Measurements from ENCODE around the gene SHLD1. TPM values are rescaled to one million over a fixed set of nuclear protein-coding genes. Genes with fewer than 3 reads are reported as not detected.
"Not testable (repeated sequence)": the region's sequence is repeated elsewhere in the genome, so short reads cannot be mapped to it uniquely, and the experiment has no call there.

The SHLD1 gene, protein sequence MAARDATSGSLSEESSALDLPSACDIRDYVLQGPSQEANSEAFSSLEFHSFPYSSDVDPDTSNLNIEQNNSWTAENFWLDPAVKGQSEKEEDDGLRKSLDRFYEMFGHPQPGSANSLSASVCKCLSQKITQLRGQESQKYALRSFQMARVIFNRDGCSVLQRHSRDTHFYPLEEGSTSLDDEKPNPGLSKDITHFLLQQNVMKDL
- 1.9 TPM for total RNA-seq

DNA sequence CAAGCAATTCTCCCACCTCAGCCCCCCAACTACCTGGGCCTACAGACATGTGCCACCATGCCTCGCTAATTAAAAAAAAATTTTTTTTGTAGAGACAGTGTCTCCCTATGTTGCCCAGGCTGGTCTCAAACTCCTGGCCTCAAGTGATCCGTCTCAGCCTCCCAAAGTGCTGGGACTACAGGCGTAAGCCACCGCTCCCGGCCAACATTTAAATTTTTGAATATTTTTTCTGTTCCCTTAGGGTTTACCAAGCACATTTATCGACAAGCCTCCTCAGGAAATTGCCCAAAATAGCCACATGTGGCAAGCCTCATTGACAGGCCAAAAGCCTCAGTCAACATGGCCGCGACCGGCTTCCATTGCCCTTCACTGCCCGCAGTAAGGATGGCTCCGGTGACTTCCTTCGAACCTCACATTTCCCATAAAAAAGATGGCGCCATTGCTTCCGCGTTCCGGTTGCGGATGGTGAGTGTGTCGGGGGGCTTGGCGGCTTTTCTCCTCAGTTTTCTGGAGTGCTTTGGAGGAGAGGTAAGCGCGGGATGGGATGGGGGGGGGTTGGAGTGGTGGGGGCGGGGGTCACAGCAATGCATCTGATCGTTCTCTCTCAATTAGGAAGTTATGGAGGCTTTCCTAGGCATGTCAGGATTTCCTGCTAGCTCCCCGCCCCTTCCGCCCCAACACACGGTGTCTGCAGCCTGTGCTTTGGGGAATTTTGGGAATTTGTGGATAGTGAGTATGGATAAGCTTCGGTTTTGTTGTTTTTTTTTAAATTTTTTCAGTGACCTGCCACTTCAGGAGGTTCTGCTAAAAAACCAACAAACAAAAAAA is at the start of gene SHLD1:
TSS of gene SHLD1 (plus strand) at position 450 of the 828 bp plus-strand sequence. CDS start 22,465 bp downstream, outside the sequence.
- peak; percentile 97 for ATAC-seq
- peak; percentile 85 for DNase-seq (ENCODE audit: low spot score)

DNA sequence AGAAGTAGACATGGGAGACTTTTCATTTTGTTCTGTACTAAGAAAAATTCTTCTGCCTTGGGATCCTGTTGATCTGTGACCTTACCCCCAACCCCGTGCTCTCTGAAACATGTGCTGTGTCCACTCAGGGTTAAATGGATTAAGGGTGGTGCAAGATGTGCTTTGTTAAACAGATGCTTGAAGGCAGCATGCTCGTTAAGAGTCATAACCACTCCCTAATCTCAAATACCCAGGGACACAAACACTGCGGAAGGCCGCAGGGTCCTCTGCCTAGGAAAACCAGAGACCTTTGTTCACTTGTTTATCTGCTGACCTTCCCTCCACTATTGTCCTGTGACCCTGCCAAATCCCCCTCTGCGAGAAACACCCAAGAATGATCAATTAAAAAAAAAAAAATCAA is 47.9 kb upstream of the SHLD1 start:
- DNase-seq (ENCODE audit: low spot score); ATAC-seq: not testable (repeated sequence)

DNA sequence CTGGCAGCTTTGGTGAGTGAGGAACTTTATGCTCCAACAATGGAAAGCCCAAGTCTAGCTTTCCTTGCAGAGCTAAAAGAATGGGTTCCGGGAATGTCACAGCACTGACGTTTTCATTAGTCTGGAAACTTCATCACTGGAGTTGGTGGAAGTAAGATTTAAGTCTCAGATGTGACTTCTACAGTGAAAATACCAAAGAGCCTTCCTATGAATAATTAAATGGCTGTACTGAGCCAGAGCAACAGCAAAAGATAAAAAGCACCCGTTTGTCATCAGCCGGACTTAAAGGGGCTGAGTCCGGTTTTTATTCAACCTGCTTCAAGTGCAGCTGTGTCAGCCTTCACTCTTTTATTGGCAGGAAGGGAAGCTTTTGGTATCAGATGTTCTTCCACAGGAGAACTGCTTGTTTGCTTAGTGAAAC is 46.5 kb upstream of the SHLD1 start:
- ATAC-seq (no peak), DNase-seq (ENCODE audit: low spot score) (no peak)

DNA sequence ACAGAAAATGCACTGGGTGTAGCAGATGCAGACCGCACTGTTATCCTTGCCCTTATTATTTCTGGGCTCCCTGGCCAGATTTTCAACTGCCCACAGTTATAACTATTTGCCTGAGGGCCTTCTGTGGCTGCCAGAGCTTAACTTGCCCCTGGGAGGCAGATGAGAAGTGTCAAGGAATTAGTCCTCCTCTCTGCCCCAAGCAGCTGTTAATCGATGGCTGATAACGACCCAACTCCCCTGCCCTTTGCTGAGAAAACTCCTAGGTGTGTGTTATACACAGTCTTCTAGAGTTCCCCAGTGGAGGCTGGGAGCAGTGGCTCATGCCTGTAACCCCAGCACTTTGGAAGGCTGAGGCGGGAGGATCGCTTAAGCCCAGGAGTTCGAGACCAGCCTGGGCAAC is 44.4 kb upstream of the SHLD1 start:
- ATAC-seq (no peak), DNase-seq (ENCODE audit: low spot score) (no peak)

DNA sequence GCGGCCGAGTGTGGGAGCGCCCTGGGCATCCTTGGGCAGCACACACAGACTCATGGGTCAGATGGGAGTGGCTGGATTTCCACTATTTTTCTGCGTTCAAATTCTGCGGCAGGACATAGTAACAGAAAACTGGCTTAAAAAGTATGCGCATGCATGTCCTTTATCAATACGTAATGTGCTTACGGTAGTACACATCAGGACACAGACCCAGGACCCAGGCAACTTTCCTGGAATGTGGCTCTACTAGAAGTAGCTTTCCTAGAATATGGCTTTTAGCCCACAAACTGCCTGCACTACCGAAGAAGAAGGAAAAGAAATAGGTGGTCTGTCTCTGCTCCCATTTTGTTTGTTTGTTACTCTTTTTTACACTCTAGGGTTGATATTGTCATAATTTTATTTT is 43.4 kb upstream of the SHLD1 start:
- DNase-seq (ENCODE audit: low spot score) (no peak), ATAC-seq (no peak)

DNA sequence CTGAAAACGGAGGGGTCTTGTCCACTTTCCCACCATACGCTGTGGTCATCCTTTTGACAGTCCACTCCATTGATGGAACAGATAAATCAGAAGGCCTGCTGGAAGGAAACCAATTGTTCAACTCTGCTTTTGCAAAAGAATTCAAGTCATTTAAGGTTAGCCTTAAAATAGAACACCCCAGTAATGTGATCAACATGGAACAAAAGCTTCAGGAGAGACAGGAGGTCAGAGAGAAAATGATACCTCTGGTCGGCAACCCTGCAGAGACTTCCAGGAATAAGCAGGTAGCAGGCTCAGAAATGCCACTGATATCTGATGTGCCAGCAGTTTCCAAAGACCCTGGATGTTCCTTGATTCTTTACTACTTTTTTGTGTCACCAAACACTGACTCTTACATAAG is 39.6 kb upstream of the SHLD1 start:
- ATAC-seq (no peak), DNase-seq (ENCODE audit: low spot score) (no peak)

DNA sequence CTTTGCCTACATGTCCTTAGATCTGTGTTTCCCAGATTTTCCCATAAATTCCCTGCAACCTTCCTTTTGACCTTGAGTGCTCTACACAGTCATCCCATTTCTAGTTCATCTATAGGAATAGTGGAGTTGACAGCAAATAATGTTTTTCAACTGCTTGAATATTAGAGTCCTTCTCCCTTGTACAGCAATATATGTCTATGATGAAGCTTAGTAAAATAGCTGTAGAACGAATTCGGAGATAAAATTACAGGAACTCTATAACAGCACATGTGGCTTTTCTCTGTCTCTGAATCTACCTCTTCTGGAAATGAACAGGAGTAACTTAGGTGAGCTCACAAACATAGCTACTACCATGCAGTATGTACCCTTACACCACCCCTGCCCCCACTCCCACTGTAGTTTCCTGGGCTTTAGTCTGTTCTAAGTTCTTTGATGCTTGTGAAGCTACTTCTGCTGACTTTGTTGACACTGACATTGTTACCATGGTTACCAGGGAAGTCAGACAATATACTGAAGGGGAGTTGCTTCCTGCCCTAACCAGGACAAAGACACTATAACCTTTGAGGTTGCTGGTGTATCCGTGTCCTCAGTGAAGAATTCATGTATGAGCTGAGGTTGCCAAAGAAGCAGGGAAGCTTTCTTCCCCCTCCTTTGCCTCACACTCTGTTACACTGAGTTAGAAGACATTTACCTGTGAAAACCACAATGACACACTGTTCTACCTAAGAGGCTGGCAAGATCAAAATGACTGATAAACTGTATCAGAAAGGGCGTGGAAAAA is 35.8 kb upstream of the SHLD1 start:
- no peak for DNase-seq (ENCODE audit: low spot score)
- ATAC-seq, result peak; percentile 21

DNA sequence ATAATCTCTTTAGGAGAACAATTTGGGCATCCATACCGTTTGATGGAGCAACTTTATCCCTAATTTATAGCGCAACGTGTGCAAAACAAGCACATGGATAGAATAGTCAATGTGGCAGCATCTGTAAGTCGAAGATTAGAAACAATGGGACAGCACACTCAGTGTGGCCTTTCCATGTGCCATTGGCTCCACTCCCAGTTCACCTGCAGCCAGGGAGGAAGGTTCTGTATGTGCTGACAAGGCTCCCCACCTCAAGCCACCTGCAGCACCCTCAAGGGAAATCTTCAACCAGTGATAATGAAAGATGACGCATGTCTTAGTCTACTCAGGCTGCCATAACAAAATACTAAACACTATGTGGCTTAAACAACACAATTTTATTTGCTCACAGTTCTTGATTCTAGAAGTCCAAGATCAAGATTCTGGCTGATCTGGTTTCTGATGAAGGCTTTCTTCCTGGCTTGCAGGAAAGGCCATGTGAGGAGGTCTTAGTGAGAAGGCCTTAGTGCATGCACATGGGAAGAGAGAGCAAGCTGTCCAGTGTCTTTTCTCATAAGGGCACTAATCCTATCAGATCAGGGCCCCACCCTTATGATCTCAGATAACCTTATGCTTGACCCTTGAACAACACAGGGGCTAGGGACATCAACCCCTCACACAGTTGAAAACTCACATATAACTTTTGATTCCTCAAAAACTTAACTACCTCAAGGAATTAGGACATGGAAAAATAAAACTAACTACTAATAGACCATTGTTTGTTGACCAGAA is 34.9 kb upstream of the SHLD1 start:
- DNase-seq (ENCODE audit: low spot score), result no peak
- ATAC-seq, result no peak

DNA sequence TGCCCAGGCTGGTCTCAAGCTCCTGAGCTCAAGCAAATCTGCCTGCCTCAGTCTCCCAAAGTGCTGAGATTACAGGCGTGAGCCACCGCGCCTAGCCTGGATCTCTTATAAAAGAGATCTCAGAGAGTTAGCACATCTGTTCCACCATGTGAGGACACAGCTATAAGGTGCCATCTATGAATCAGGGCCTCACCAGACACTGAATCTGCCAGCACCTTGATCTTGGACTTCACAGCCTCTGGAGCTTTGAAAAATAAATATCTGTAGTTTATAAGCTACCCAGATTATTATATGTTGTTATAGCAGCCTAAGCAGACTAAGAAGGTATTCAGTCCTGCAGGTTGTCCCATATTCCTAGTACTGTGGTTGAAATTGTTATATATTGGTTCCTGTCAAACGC is 33.2 kb upstream of the SHLD1 start:
- DNase-seq (ENCODE audit: low spot score), result no peak
- ATAC-seq, result no peak

DNA sequence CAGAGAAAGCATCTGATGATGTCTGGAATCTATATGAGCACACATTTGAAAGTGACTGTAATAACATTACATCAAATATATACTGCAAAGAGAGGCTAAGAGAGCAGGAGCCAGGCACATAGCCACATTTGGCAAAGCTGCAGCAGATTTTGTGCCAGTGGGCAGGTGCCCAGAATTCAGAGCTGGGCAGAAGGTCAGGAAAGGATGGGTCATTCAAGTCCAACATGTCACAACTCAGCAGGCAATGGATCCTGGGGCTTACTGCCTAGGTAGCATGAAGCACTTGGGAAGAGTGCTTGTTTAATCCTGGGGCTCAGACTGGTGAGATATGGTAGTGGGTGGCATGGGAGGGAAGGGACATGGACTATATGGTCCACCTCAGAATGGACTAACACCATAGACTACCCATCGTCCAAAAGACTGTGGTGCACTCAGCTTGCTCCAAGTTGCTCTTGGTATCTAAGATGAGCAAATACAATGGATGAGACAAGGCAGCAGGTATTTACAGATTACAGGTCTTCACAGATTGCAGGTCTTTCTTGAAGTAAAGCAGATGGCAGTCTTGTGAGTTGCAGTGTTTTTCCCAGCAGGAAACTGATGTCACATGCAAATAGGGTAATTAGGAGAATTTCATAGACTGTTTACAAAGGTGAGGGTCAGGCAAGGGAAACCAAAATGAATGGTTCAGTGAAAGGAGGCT is 31.2 kb upstream of the SHLD1 start:
- peak; percentile 92 for DNase-seq (ENCODE audit: low spot score)
- peak; percentile 97 for ATAC-seq

DNA sequence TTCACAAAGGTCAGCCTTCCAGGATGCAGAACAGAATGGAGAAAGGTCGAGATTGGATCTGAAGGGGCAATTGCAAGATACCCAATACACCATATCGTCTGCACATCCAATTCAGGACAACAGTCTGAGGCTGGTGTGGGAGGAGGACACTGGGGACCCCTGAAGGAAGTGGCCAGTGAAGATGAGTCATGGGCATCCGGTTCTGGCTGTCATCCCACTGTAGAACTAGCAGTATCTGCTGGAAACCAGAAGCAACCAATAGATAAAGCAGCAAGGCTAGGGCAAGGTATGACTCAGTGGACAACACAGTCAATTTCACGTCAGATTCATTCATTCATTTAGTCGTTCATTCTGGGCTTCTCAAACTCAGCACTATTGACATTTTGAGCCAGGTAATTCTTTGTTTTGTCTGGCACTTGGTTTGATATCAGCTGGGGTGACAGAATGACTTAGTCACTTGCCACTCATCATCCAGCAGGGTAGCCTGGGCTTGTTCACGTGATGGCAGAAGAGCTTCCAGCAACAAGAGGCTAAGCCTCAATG is 30.3 kb upstream of the SHLD1 start:
- ATAC-seq (no peak), DNase-seq (ENCODE audit: low spot score) (no peak)

DNA sequence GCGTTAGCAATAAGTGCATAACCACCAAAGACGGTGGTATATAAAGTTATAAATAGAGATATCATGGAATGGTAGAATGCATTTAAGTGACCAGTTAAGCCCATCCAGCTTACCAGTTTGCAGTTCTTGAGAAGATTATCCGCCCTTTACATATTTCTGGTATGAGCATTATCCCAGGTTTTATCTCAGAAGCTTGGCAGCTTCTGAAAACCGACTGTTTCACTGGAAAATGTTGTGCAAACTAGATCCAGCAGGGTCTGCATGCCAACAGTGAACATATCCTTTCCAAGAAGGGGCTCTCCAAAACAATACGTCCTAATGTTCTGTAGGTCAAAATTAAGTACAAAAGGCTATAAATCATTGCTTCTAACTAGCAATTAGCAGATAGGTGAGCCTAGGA is 29.5 kb upstream of the SHLD1 start:
- ATAC-seq, result no peak

DNA sequence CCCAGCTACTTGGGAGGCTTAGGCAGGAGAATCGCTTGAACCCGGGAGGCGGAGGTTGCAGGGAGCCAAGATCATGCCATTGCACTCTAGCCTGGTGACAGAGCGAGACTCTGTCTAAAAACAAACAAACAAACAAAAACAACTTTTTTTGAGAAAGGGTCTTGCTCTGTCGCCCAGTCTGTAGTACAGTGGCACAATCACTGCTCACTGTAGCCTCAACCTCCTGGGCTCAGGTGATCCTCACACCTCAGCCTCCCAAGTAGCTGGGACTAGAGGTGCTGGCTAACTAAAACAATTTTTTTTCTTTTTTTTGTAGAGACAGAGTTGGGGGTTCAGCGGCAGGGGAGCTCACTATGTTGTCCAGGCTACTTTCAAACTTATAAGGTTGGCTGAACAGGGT is 28.8 kb upstream of the SHLD1 start:
- not testable (repeated sequence) for DNase-seq (ENCODE audit: low spot score); ATAC-seq

More for the DNA sequence above, 29.5 kb upstream of the SHLD1 start:
- no peak for DNase-seq (ENCODE audit: low spot score)

DNA sequence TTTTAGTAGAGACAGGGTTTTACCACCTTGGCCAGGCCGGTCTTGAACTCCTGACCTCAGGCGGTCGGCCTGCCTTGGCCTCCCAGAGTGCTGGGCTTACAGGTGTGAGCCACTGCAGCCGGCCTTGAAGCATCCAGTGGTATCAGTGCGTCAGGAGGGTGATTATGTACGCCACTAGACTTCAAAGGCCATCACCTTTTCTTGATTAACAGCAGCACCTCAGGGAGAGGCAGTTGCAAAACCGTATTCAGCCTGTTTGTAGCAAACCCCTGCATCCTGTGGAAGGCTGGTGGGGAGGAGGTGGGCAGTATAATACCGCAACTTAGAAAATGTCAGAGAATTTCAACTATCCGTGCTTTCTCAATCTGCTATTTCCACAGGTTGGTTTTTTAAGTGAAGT is 27.3 kb upstream of the SHLD1 start:
- ATAC-seq (no peak), DNase-seq (ENCODE audit: low spot score) (no peak)

DNA sequence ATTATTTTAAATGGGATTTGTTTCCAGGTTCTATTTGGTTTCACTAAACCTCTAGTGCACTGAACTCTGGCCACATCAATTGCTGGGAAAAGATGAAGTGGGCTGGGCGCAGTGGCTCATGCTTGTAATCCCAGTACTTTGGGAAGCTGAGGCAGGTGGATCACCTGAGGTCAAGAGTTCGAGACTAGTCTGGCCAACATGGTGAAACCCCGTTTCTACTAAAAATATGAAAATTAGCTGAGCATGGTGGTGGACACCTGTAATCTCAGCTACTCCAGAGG is 25.1 kb upstream of the SHLD1 start:
- ATAC-seq, result peak; percentile 34
- DNase-seq (ENCODE audit: low spot score), result not testable (repeated sequence)

DNA sequence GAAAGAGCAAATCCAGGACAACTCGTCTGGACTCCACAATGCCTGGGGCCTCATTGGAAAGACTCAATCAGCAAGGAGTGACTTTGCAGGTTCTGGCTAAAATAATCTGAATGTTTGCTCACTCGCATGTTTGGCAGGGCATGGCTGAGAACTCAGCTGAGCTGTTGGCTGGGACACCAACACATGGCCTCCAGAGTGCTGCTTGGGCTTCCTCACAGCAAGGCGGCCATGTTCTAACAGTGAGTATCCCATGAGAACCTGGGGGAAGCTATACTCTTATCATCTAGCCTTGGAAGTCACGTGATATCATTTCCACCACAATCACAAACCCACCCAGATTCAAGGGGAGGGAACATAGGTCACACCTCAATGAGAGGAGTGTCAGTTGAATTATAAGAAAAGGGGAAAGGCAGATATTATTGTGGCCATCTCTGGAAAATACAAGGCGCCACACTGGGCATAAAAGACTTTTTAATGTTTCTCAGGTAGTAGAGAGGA is 23.1 kb upstream of the SHLD1 start:
- ATAC-seq, result no peak

DNA sequence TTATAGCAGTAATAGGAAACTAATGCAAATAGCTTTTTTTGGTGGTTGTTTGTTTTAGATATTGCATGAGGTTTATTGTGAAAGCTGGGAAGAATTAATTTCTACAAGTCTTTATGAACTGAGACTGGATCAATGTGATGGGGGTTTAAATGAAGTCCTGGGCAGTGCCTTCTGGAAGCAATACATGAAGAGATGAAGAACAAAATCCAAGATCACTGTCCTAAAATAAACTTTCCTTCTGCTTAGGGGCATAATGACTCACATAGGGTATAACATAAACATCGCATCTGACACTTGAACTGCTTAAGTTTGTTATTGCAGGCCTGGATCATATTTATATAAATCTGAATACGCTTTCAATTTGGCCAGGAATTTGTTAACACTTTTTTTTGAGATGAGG is 20.9 kb upstream of the SHLD1 start:
- DNase-seq (ENCODE audit: low spot score) (no peak), ATAC-seq (no peak)

More for the DNA sequence above, 23.1 kb upstream of the SHLD1 start:
- no peak for DNase-seq (ENCODE audit: low spot score)

DNA sequence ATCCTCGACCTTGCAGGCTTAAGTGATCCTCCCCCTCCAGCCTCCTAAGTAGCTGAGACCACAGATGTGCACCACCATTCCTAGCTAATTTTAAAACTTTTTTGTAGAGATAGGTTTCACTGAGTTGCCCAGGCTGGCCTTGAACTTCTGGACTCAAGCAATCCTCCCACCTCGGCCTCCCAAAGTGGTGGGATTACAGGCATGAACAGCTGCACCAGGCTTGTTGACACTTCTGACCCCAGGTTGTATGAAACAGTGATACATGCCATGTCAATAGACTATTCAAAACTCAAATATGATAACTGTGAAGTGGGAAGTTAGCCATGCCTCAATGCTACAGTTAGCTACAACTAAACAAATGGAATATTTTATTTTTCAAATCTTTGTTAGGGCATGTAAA is 20.1 kb upstream of the SHLD1 start:
- no peak for DNase-seq (ENCODE audit: low spot score)
- no peak for ATAC-seq

DNA sequence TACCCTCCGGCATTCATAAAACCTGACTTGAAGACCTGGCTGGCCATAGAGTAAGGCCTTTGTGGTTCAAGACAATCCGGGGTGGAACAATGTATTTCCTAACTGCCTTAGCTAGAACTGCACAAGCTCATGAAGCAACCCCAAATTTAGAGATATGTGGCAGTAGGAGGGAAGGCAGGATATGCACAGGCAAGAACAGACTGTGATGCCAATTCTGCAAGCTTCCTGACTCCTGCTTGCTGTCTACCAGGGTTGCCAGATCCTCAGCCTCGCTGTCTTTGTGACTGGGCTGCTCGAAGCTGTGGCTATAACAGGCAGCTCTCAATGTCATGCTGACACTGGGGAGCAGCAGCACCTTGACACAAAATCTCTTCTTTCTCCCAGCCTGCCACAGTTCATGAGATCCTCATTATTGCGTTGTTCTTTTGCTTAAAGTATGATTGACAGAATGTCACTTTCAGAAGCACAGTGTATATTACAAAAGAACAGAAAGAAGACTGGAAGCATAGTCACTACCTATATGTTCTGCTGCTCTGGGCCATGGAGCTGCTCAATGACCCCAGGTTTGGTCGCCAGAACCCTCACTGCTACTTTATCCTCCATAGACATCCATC is 18.3 kb upstream of the SHLD1 start:
- no peak for ATAC-seq
- no peak for DNase-seq (ENCODE audit: low spot score)

DNA sequence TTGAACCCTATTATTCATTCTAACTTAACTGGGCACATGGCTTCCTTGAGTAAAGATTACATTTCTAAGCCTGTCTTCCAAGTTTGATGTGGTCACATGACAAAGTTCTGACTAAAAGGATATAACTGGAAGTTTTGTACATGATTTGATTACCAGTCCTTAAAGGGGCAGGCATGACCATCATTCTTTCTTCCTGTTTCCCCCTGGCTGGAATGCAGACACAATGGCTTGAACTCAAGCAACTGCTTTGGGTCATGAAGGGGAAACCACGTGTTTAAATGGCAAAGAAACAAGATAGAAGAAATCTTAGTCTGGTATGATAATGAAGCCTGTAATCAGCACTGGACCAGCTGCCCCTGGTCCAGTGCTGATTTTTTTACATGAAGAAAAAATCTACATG is 15.6 kb upstream of the SHLD1 start:
- no peak for DNase-seq (ENCODE audit: low spot score)
- no peak for ATAC-seq

Data from left lobe of liver (tissue), 2 donors.